ENCODE data around the gene PTPRA. TPM values are rescaled to one million over a fixed set of nuclear protein-coding genes. Genes with fewer than 3 reads are reported as not detected.

PTPRA gene
- total RNA-seq, result 40.8 and 42.2 TPM in 2 replicates

GRCh38 chr20:2873010-2873746 is at the start of gene PTPRA:
Gene PTPRA, plus strand, starts transcription at chr20:2873481. Its CDS starts 90,797 bp downstream, at chr20:2964278.

GRCh38 chr20:2840138-2840966 is 32.9 kb upstream of the PTPRA start, which contains the start of the genes PCED1A and VPS16:
Gene PCED1A, minus strand, starts transcription at chr20:2840655. Its CDS starts 743 bp downstream, at chr20:2839912.
Gene VPS16, plus strand, starts transcription at chr20:2840745. Its CDS starts 30 bp downstream, at chr20:2840775.

GRCh38 chr20:3043322-3043721 is 170.0 kb downstream of the PTPRA start, which contains the start of gene GNRH2:
Gene GNRH2, plus strand, starts transcription at chr20:3043622. Its CDS starts 793 bp downstream, at chr20:3044415.

GRCh38 chr20:3045816-3046676 is 172.8 kb downstream of the PTPRA start, which contains the start of gene MRPS26:
Gene MRPS26, plus strand, starts transcription at chr20:3046052. Its CDS starts 17 bp downstream, at chr20:3046069.

GRCh38 chr20:3071610-3072529 is 198.6 kb downstream of the PTPRA start, which contains the start of gene OXT:
Gene OXT, plus strand, starts transcription at chr20:3071620. Its CDS starts 36 bp downstream, at chr20:3071656.

GRCh38 chr20:3084283-3084985 is 211.2 kb downstream of the PTPRA start, which contains the start of gene AVP:
Gene AVP, minus strand, starts transcription at chr20:3084724. Its CDS starts 50 bp downstream, at chr20:3084674.

Other genes starting within 250 kb of the PTPRA start
- gene NOP56, start 220.8 kb upstream of the PTPRA start, total RNA-seq, result 96.4 and 223 TPM in 2 replicates
- 91.4 and 97.0 TPM in 2 replicates for gene IDH3B, start 209.3 kb upstream of the PTPRA start, total RNA-seq
- gene EBF4, start 180.7 kb upstream of the PTPRA start, total RNA-seq, result 0.13 and 0.25 TPM in 2 replicates
- under 0.01 and 0.53 TPM in 2 replicates for gene CPXM1, start 72.9 kb upstream of the PTPRA start, total RNA-seq
- gene C20orf141, start 58.5 kb upstream of the PTPRA start, total RNA-seq, result not detected in 2 replicates
- not detected in 2 replicates for gene TMEM239, start 57.1 kb upstream of the PTPRA start, total RNA-seq
- gene PCED1A, start 32.8 kb upstream of the PTPRA start, total RNA-seq, result 18.0 and 18.3 TPM in 2 replicates
- gene VPS16, start 32.7 kb upstream of the PTPRA start, total RNA-seq, result 67.0 and 77.8 TPM in 2 replicates
- gene GNRH2, start 170.1 kb downstream of the PTPRA start, total RNA-seq, result 0.26 and 0.50 TPM in 2 replicates
- 32.6 and 42.0 TPM in 2 replicates for gene MRPS26, start 172.6 kb downstream of the PTPRA start, total RNA-seq
- not detected in 2 replicates for gene OXT, start 198.1 kb downstream of the PTPRA start, total RNA-seq
- not detected in 2 replicates for gene AVP, start 211.2 kb downstream of the PTPRA start, total RNA-seq

Data from aortic smooth muscle cell (primary cell).